HepG2 (cell line): ENCODE measurements around the gene RNASE4. TPM values are rescaled to one million over a fixed set of nuclear protein-coding genes. Genes with fewer than 3 reads are reported as not detected.
A peak's percentile ranks its signal among the peaks of the same experiment; 100 is the strongest.

Experiments used
- AGO1 ChIP-seq: fragments of 200-400 bp; formaldehyde crosslinking; IDR thresholded peaks from 2 replicates; pipeline ENCODE4 v1.6.1; 2017; ENCODE audit warnings: mild to moderate bottlenecking, low read depth, low read length, moderate library complexity; ENCODE audit not compliant: poor library complexity, severe bottlenecking
- GATA4 ChIP-seq: sonication (generic); IDR thresholded peaks from 2 replicates; pipeline ENCODE4 v1.6.1; 2016; ENCODE audit warnings: antibody characterized with exemption, low read depth, borderline replicate concordance
- MBNL3 ChIP-seq: fragments of 250-450 bp; sonication (Bioruptor Pico); conservative IDR thresholded peaks from 2 replicates; pipeline ENCODE4 v1.8.0; 2022; ENCODE audit warnings: mild to moderate bottlenecking, inconsistent platforms
- NR1H2 ChIP-seq: sonication (generic); formaldehyde crosslinking; IDR thresholded peaks from 2 replicates; pipeline ENCODE4 v1.8.1; 2022; ENCODE audit warnings: low read depth, missing genetic modification reagents, borderline replicate concordance
- PHB2 ChIP-seq: fragments of 450-650 bp; IDR thresholded peaks from 2 replicates; pipeline ENCODE4 v1.6.1; 2018; ENCODE audit not compliant: partially characterized antibody
- POLR2AphosphoS2 ChIP-seq: IDR thresholded peaks from 2 replicates; pipeline ENCODE4 v1.6.1; 2011; ENCODE audit warnings: low read depth, low read length, improper control_type of control experiment
- TGIF2 ChIP-seq: IDR thresholded peaks from 2 replicates; pipeline ENCODE4 v1.6.1; 2016; ENCODE audit warnings: control low read depth, missing compliant biosample characterization
- TP53 ChIP-seq: sonication (generic); formaldehyde crosslinking; conservative IDR thresholded peaks from 2 replicates; pipeline ENCODE4 v1.4.0; 2020; ENCODE audit warnings: missing genetic modification reagents
- ZNF121 ChIP-seq: sonication (generic); formaldehyde crosslinking; IDR thresholded peaks from 2 replicates; pipeline ENCODE4 v1.5.0; 2020; ENCODE audit warnings: mild to moderate bottlenecking, missing genetic modification reagents
- ZNF326 ChIP-seq: sonication (generic); formaldehyde crosslinking; IDR thresholded peaks from 2 replicates; pipeline ENCODE4 v1.4.0; 2020; ENCODE audit warnings: missing genetic modification reagents, borderline replicate concordance
- ZNF484 ChIP-seq: sonication (generic); formaldehyde crosslinking; IDR thresholded peaks from 2 replicates; pipeline ENCODE4 v1.5.1; 2020; ENCODE audit warnings: mild to moderate bottlenecking, low read depth, missing genetic modification reagents, borderline replicate concordance
- ZNF530 ChIP-seq: sonication (generic); formaldehyde crosslinking; IDR thresholded peaks from 2 replicates; pipeline ENCODE4 v1.5.0; 2020; ENCODE audit warnings: low read depth, mild to moderate bottlenecking, missing genetic modification reagents
- ZNF629 ChIP-seq: sonication (generic); formaldehyde crosslinking; conservative IDR thresholded peaks from 2 replicates; pipeline ENCODE4 v1.5.0; 2020; ENCODE audit warnings: missing genetic modification reagents
- ZNF644 ChIP-seq: IDR thresholded peaks from 2 replicates; pipeline ENCODE4 v1.6.1; 2016; ENCODE audit warnings: low read depth
- polyA plus RNA-seq, 8 experiments: library from polyadenylated mRNA; depleted of rRNA in 3 of 8; stranded (reverse) in 7 of 8; unstranded in 1 of 8; fragments of >200 nt; fragmentation: Illumina TruSeq in 4 of 8; extraction: Trizol in 4 of 8; gene quantifications; 2 replicates each; pipeline versions ENCODE4 v1.2.1 to v1.2.3, GENCODE V29; 2011 to 2016; ENCODE audit warnings: low read depth in 4 of 8, missing spikeins in 1 of 8, mixed read lengths in 1 of 8; ENCODE audit not compliant: insufficient read depth in 1 of 8
- total RNA-seq, 5 experiments: library from RNA; depleted of rRNA; stranded (reverse); fragments of >200 nt; fragmentation: Illumina TruSeq; extraction: Trizol; gene quantifications; 2 replicates each; pipeline ENCODE4 v1.2.3, GENCODE V29; 2016; ENCODE audit warnings: low read depth in 1 of 5
- TF ChIP-seq, protein P1 (sequence below): fragments of 450-650 bp; IDR thresholded peaks from 2 replicates; pipeline ENCODE4 v1.6.1; 2017
- TF ChIP-seq, protein P2 (sequence below): sonication (generic); formaldehyde crosslinking; IDR thresholded peaks from 2 replicates; pipeline ENCODE4 v1.8.1; 2023; ENCODE audit warnings: mild to moderate bottlenecking, moderate library complexity, missing genetic modification reagents
- TF ChIP-seq, protein P3 (sequence below): sonication (generic); formaldehyde crosslinking; IDR thresholded peaks from 2 replicates; pipeline ENCODE4 v1.5.0; 2020; ENCODE audit warnings: missing genetic modification reagents
- TF ChIP-seq, protein P4 (sequence below): sonication (generic); formaldehyde crosslinking; conservative IDR thresholded peaks from 2 replicates; pipeline ENCODE4 v1.4.0; 2020; ENCODE audit warnings: missing genetic modification reagents
- TF ChIP-seq, protein P5 (sequence below): sonication (generic); formaldehyde crosslinking; IDR thresholded peaks from 2 replicates; pipeline ENCODE4 v1.5.0; 2020; ENCODE audit warnings: mild to moderate bottlenecking, missing genetic modification reagents

RNASE4 gene
- total and polyA plus RNA-seq, 2 of the 13 experiments (the other 11 are each of a cell fraction or from before 2014, with no cell fraction given): 109 to 983 TPM

DNA sequence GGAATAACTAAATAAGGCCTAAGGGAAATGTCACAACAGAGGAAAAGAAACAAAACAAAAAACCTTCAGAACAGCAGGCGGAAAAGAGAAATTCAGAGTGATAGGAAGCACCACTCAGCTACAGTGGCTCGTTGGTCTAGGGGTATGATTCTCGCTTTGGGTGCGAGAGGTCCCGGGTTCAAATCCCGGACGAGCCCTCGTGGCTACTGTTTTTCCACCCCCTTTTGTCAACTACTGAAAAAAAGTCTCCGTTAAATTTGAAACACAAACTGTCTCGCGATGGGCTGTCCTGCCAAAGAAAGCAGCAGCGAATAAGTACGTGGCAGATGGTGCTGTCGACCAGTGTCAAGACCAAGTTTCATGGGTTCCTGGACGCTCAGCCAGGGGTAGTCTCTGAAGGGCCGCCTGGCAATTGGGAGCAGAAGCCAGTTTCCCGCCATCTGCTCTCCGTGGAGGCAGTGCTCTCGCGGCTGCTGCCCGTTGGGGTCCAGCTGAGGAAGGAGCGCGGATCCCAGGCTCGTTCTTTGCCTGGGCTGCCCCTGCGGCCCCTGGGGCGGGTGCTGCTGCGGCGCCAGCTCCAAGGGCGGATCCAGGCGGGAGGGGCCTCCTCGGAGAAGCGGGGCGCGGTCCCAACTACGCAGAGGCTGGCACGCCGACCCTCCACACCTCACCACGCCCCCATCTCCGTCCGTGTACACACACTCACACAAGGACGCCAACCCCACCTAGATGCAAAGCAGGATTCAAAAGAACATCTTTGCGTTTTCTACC, at the start of gene RNASE4 (continued):
- TF ChIP-seq, protein P1, sequence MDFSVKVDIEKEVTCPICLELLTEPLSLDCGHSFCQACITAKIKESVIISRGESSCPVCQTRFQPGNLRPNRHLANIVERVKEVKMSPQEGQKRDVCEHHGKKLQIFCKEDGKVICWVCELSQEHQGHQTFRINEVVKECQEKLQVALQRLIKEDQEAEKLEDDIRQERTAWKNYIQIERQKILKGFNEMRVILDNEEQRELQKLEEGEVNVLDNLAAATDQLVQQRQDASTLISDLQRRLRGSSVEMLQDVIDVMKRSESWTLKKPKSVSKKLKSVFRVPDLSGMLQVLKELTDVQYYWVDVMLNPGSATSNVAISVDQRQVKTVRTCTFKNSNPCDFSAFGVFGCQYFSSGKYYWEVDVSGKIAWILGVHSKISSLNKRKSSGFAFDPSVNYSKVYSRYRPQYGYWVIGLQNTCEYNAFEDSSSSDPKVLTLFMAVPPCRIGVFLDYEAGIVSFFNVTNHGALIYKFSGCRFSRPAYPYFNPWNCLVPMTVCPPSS: no peak
- TF ChIP-seq, protein P2, sequence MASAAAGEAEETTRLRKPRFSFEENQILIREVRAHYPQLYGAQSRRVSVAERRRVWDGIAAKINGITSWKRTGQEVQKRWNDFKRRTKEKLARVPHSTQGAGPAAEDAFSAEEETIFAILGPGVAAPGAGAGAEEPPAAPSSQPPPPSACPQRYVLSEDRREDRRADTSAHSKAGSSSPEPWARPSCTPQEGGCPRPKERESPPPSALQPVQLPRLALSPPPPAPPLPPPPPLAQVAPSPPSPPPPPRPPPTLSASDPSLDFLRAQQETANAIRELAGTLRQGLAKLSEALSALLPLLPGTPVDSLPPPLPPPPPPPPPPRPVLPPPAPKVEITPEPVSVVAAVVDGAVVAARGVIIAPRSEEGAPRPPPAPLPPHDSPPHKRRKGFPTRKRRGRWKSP: peak; percentile 65; the same call in 1 of the 2 replicates
- TF ChIP-seq, protein P3, sequence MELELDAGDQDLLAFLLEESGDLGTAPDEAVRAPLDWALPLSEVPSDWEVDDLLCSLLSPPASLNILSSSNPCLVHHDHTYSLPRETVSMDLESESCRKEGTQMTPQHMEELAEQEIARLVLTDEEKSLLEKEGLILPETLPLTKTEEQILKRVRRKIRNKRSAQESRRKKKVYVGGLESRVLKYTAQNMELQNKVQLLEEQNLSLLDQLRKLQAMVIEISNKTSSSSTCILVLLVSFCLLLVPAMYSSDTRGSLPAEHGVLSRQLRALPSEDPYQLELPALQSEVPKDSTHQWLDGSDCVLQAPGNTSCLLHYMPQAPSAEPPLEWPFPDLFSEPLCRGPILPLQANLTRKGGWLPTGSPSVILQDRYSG (CRISPR knock-in tag): no peak
- TF ChIP-seq AGO1: peak; percentile 53
- TF ChIP-seq, protein P4, sequence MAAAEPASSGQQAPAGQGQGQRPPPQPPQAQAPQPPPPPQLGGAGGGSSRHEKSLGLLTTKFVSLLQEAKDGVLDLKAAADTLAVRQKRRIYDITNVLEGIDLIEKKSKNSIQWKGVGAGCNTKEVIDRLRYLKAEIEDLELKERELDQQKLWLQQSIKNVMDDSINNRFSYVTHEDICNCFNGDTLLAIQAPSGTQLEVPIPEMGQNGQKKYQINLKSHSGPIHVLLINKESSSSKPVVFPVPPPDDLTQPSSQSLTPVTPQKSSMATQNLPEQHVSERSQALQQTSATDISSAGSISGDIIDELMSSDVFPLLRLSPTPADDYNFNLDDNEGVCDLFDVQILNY (CRISPR knock-in tag): peak; percentile 90
- TF ChIP-seq NR1H2 (CRISPR knock-in tag): no peak
- no peak; the same call in 1 of the 2 replicates for TF ChIP-seq ZNF484
- 0 out of 2 replicates have a peak, but pooled peaks have one; percentile 18 for TF ChIP-seq ZNF121 (CRISPR knock-in tag)
- peak; percentile 81; the same call in 1 of the 2 replicates for TF ChIP-seq TGIF2 (CRISPR knock-in tag)
- TF ChIP-seq ZNF644: peak; percentile 10; the same call in 1 of the 2 replicates
- TF ChIP-seq ZNF530 (CRISPR knock-in tag): no peak
- no peak for TF ChIP-seq MBNL3 (CRISPR knock-in tag)
- TF ChIP-seq ZNF326 (CRISPR knock-in tag): no peak
- TF ChIP-seq TP53 (CRISPR knock-in tag): 0 out of 2 replicates have a peak, but pooled peaks have one; percentile 34
- no peak for TF ChIP-seq PHB2
- TF ChIP-seq ZNF629 (CRISPR knock-in tag): peak; percentile 68
- TF ChIP-seq POLR2AphosphoS2: no peak
- TF ChIP-seq, protein P5, sequence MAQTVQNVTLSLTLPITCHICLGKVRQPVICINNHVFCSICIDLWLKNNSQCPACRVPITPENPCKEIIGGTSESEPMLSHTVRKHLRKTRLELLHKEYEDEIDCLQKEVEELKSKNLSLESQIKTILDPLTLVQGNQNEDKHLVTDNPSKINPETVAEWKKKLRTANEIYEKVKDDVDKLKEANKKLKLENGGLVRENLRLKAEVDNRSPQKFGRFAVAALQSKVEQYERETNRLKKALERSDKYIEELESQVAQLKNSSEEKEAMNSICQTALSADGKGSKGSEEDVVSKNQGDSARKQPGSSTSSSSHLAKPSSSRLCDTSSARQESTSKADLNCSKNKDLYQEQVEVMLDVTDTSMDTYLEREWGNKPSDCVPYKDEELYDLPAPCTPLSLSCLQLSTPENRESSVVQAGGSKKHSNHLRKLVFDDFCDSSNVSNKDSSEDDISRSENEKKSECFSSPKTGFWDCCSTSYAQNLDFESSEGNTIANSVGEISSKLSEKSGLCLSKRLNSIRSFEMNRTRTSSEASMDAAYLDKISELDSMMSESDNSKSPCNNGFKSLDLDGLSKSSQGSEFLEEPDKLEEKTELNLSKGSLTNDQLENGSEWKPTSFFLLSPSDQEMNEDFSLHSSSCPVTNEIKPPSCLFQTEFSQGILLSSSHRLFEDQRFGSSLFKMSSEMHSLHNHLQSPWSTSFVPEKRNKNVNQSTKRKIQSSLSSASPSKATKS (CRISPR knock-in tag): no peak
- no peak for TF ChIP-seq GATA4
